Measurements from ENCODE around the gene PNMA3. TPM values are rescaled to one million over a fixed set of nuclear protein-coding genes. Genes with fewer than 3 reads are reported as not detected.
"Not testable (repeated sequence)": the region's sequence is repeated elsewhere in the genome, so short reads cannot be mapped to it uniquely, and the experiment has no call there.

PNMA3 gene
- total RNA-seq, 2 experiments from 2014 or later, result 1.0 to 2.2 TPM

- H3K27ac Mint-ChIP-seq; H3K9me3 Mint-ChIP-seq (ENCODE audit: low read depth); DNase-seq; CTCF ChIA-PET; H3K4me1 Mint-ChIP-seq; ATAC-seq; H3K4me3 Mint-ChIP-seq; H3K27me3 Mint-ChIP-seq; H3K36me3 Mint-ChIP-seq: not testable (repeated sequence)
Observed at GRCh38 chrX:153083238-153083923, 27.1 kb downstream of the PNMA3 start.

GRCh38 chrX:153102418-153102817 lies 46.1 kb downstream of the PNMA3 start:
- DNase-seq (no peak), ATAC-seq (no peak)
- CTCF ChIA-PET, result no interaction called here
- H3K4me3 Mint-ChIP-seq, result no peak overlapping the region
- peaks cover 10% of the 10 kb centered on the region for H3K9me3 Mint-ChIP-seq (ENCODE audit: low read depth)
- H3K27ac Mint-ChIP-seq, result no peak overlapping the region
- H3K27me3 Mint-ChIP-seq, result no peaks in the 10 kb centered on the region
- peaks cover 7% of the 10 kb centered on the region for H3K36me3 Mint-ChIP-seq
- peaks cover 6% of the 10 kb centered on the region for H3K4me1 Mint-ChIP-seq

GRCh38 chrX:153104959-153105358 lies 48.7 kb downstream of the PNMA3 start:
- H3K27ac Mint-ChIP-seq, H3K36me3 Mint-ChIP-seq, DNase-seq, CTCF ChIA-PET, H3K4me1 Mint-ChIP-seq, ATAC-seq, H3K4me3 Mint-ChIP-seq, H3K27me3 Mint-ChIP-seq: not testable (repeated sequence)
- H3K9me3 Mint-ChIP-seq (ENCODE audit: low read depth), result peaks cover 10% of the 10 kb centered on the region

DNA sequence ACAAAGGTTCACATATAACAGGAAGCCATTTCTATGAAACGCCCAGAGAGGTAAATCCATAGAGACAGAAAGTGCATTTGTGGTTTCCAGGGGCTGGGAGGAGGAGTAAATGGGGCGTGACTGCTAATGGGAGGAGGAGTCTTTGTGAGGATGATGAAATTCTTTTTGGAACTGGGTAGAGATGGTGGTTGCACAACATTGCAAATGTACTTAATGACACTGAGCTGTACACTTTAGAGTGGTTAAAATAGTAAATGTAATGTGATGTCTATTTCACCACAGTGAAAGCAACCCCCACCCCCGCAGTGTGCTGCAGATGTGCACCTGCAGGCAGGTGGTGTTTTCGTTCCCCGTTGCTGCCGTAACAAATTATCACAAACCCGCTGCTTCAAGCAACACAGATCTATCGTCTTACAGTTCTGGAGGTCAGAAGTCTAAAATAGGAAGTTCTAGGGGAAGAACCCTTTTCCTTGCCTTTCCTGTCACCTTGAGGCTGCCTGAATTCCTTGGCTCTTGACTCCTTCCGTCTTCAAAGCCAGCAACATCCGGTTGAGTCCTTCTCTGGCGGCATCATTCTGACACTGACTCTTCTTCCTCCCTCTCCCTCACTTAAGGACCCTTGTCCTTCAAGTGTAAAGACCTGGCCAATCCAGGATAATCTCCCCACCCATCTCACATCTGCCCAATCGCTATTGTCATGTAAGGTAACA lies 50.0 kb downstream of the PNMA3 start:
- peak; percentile 39 for ATAC-seq
- H3K27me3 Mint-ChIP-seq, H3K36me3 Mint-ChIP-seq, H3K4me1 Mint-ChIP-seq, CTCF ChIA-PET, DNase-seq, H3K4me3 Mint-ChIP-seq: not testable (repeated sequence)
- Mint-ChIP-seq H3K9me3 (ENCODE audit: low read depth) (peaks cover 10% of the 10 kb centered on the region), H3K27ac (peak overlapping the region; percentile 77)

Other genes with a start within 250 kb of the PNMA3 start
- gene CETN2, start 225.7 kb upstream of the PNMA3 start, total RNA-seq, result 1 to 10 TPM; 5.9 to 8.7 TPM
- 10 to 100 TPM; 16.3 to 24.8 TPM for gene NSDHL, start 225.4 kb upstream of the PNMA3 start, total RNA-seq
- under 1 TPM; 0.91 to 0.93 TPM for gene ZNF185, start 158.4 kb upstream of the PNMA3 start, total RNA-seq
- gene PNMA5, start 62.4 kb upstream of the PNMA3 start, total RNA-seq, result under 1 TPM in 1 of 2 experiments, not detected in 1; 0.15 TPM
- under 1 TPM; 0.35 to 0.45 TPM for gene PNMA6A, start 16.0 kb downstream of the PNMA3 start, total RNA-seq
- gene MAGEA1, start 122.8 kb downstream of the PNMA3 start, total RNA-seq, result not detected